ENCODE data around the gene ABCA12.

Gene ABCA12

DNA sequence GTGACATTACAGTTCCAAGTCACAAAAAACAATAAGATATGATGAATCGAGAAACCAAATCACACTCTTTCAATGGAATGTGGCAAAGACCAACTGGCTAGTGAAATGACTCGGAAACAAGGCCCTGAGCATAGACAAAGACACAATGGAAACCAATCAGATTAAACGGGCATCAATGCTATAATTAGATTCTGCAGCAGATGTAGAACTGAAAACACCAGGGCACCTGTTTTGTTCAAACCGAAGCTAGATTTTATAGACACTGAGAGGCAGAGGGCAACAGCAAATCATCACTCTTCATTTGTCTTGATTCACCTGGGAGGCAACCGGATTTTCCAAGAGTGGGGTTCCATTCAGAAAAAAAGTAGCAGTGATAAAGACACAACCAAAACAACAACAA lies 236.1 kb downstream of the ABCA12 start:
- peak; percentile 75 for DNase-seq

- DNase-seq = peak; percentile 55
Observed at GRCh38 chr2:214899751-214900150, 238.7 kb downstream of the ABCA12 start.

DNA sequence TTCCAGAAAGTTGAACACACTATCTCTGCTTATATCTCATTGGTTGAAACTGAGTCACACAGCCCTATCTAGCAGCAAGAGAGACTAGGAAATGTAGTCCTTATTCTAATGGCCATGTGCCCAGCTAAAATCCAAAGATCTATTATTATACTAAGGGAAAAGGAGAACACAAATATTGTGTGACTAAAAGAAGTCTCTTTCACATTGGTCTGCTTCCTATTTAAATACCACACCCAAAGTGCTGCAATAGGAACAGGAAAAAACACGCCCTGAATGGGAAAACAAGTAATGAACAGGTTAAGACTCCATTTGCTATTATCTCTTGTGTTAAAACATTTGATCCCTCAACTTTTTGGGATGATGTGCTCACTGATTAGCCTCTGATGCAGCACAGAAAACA lies 242.2 kb downstream of the ABCA12 start:
- no peak for DNase-seq

DNA sequence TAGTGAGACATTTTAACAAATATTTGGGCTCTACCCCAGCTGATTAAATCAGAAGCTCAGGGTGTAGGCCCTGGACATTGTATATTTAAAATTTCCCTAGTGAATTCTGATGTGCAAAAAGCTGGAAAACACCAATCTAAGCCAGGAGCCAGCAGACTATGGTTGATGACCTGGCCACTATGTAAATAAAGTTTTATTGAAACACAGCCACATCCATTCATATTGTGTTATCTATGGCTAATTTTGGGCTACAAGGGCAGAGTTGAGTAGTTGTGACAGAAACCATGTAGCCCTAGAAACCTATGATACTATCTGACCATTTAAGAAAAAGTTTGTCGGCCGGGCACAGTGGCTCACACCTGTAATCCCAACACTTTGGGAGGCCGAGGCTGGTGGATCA lies 243.0 kb downstream of the ABCA12 start:
- no peak for DNase-seq

DNA sequence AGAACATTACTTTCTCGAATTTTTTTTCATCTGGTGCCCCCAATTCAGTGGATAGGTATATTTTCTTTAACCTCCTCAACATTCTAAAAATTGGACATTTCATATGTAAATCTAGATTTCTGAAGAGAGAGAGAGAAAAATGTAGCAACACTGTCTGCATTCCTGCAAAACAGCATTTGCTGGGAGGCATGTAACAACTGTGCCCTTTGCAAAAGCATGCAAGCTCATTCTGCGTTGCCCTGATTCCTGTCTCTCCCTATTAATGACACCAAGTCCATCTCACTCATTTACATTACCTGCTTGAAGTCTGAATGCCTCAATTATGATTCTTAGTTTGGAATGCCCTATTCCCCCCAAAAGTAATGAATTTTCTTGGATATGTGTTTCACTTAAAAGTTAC lies 249.1 kb downstream of the ABCA12 start:
- no peak for DNase-seq

- DNase-seq = no peak
Observed at GRCh38 chr2:214881647-214882202, 256.7 kb downstream of the ABCA12 start.
